Measurements from ENCODE around the gene FAM107B. TPM values are rescaled to one million over a fixed set of nuclear protein-coding genes. Genes with fewer than 3 reads are reported as not detected.

The FAM107B gene
- total and polyA plus RNA-seq, 2 of the 8 experiments (the other 6 are each of a cell fraction or from before 2014, with no cell fraction given), result 7.5 to 28.1 TPM

DNA sequence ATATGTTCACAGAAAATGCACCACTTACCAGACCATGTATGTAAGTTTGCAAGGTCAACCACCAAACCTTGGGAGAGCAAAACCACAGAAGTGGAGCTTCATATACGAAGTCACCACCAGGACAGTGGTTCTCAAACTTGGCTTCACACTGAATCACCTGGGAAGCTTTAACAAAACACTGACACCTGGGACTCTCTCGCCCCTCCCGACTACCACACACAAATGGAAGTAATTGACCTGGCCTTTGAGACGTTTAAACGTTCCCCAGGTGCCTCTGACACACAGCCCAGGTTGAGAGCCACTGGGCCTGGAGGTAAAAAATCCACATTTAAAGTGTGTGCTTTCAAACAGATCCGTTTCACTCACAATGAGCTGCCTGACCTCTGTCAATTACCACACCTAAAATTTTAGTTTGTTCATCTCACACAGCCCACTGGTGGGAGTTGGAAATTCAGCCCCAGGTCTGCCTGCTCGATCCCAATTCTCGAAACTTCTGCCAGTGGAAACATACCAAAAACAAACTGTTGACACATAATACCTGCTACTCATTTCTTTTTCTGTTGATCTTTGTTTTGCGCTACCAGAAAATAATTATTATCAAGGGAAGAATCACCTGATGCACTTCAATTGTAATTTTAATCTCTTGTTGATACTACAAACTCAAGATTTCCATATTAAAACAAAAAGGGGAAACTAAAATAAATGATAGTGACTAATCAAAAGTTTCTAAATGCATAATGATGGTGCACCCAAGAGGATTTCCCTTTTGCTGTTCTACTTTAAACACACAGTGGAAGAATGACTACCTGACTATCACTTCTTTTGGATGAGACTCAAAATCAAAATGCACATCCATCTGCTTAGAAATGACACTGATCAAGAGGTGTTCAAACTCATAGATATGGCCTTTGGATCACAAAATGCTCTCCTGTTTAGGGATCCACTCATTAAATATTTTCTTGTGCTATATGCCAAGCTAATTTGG, 36.6 kb upstream of the FAM107B start:
- ChIA-PET CTCF (ENCODE audit: partially characterized antibody) (interaction anchor here (0.7 to 2.4 kb wide), 2 partner anchors 12 to 274 kb away, joined by 3 to 6 read pairs; no protein-coding TSS in a partner anchor), POLR2A (ENCODE audit: partially characterized antibody) (interaction anchor here (0.6 to 1.0 kb wide), 3 partner anchors 29 to 160 kb away, joined by 3 to 5 read pairs (median 3); no protein-coding TSS in a partner anchor)
- Histone ChIP-seq H4K8ac (ENCODE audit: extremely low read depth, insufficient read depth, low read length) (no peak overlapping the region), H3K4me1 (replicated peaks in 1 of 4; ENCODE audit: control insufficient read depth in 3 of 4, insufficient read depth in 4 of 4, low read length in 3 of 4) (0 out of 7 replicates have a peak, but pooled peaks cover 0 to 2% (median 0%) of the 10 kb centered on the region in 4 experiments), H2AK5ac (ENCODE audit: low read depth, low read length) (no peak overlapping the region), H2BK120ac (replicated peaks; ENCODE audit: low read depth, low read length) (no peak overlapping the region), H2BK20ac (ENCODE audit: low read length) (no peak overlapping the region), H3K18ac (ENCODE audit: extremely low read depth, low read length) (no peak overlapping the region), H3K79me2 (ENCODE audit: control insufficient read depth in 1 of 2, insufficient read depth in 2 of 2, low read length in 2 of 2) (no peaks in the 10 kb centered on the region), H3K9me3 (ENCODE audit: insufficient read depth in 2 of 2, low read depth in 1 of 2, low read length in 1 of 2) (no peaks in the 10 kb centered on the region), H2BK5ac (ENCODE audit: low read depth, low read length) (no peak overlapping the region), H3K9ac (replicated peaks in 1 of 4; ENCODE audit: extremely low read depth in 1 of 4, low read depth in 3 of 4, low read length in 3 of 4) (no peak overlapping the region), H3K79me1 (ENCODE audit: low read depth, low read length) (no peaks in the 10 kb centered on the region), H2BK12ac (ENCODE audit: low read depth, low read length) (no peak overlapping the region), H3K4me3 (ENCODE audit: extremely low read depth in 1 of 4, insufficient read depth in 2 of 4, low read depth in 3 of 4, low read length in 4 of 4) (no peak overlapping the region), H3K36me3 (ENCODE audit: control insufficient read depth in 2 of 4, insufficient read depth in 4 of 4, low read length in 3 of 4) (no peaks in the 10 kb centered on the region), H3K23ac (ENCODE audit: insufficient read length) (no peak overlapping the region), H2AFZ (ENCODE audit: low read length) (0 out of 2 replicates have a peak overlapping the region, but pooled peaks have one; percentile 5), H3K23me2 (ENCODE audit: low read depth, low read length) (no peaks in the 10 kb centered on the region), H3K4ac (replicated peaks; ENCODE audit: insufficient read length, low read depth, low read length) (peak overlapping the region; percentile 38), H3K4me2 (ENCODE audit: insufficient read depth in 1 of 2, low read depth in 2 of 2, low read length in 2 of 2) (no peak overlapping the region; a peak in 1 of 4 replicates), H4K5ac (ENCODE audit: insufficient read length, low read depth, low read length) (no peak overlapping the region), H3K14ac (ENCODE audit: insufficient read length) (no peak overlapping the region), H2BK15ac (ENCODE audit: low read length) (no peak overlapping the region), H3K56ac (replicated peaks; ENCODE audit: insufficient read length, low read depth, low read length) (no peak overlapping the region), H3K27ac (ENCODE audit: low read depth, low read length) (no peak overlapping the region), H4K20me1 (replicated peaks in 1 of 2; ENCODE audit: control insufficient read depth in 1 of 2, insufficient read depth in 2 of 2, low read length in 2 of 2) (no peaks in the 10 kb centered on the region), H4K91ac (replicated peaks; ENCODE audit: insufficient read length, low read length) (no peak overlapping the region), H3K27me3 (replicated peaks in 1 of 4; ENCODE audit: control insufficient read depth in 3 of 4, extremely low read depth in 1 of 4, insufficient read depth in 3 of 4, low read length in 3 of 4) (no peaks in the 10 kb centered on the region; a peak in 1 of 7 replicates)
- FAIRE-seq, result no peak
- no peak for DNase-seq (ENCODE audit: low read depth in 1 of 2, low spot score in 2 of 2)
- WGBS, 2 experiments (ENCODE audit: extremely low coverage in 1 of 2, insufficient coverage in 1 of 2, insufficient read length in 1 of 2, insufficient replicate concordance in 2 of 2, low coverage in 1 of 2, low lambda C conversion rate in 2 of 2, missing lambda C conversion rate in 1 of 2), result 74% methylated on average over 9 of the region's 9 CpGs; no CpG with 5 or more reads in 1 of the 2 experiments
- TF ChIP-seq SP2 (IDR thresholded peaks at IDR 0.05; ENCODE audit: low read length), result no peak
- TF ChIP-seq, protein P1, sequence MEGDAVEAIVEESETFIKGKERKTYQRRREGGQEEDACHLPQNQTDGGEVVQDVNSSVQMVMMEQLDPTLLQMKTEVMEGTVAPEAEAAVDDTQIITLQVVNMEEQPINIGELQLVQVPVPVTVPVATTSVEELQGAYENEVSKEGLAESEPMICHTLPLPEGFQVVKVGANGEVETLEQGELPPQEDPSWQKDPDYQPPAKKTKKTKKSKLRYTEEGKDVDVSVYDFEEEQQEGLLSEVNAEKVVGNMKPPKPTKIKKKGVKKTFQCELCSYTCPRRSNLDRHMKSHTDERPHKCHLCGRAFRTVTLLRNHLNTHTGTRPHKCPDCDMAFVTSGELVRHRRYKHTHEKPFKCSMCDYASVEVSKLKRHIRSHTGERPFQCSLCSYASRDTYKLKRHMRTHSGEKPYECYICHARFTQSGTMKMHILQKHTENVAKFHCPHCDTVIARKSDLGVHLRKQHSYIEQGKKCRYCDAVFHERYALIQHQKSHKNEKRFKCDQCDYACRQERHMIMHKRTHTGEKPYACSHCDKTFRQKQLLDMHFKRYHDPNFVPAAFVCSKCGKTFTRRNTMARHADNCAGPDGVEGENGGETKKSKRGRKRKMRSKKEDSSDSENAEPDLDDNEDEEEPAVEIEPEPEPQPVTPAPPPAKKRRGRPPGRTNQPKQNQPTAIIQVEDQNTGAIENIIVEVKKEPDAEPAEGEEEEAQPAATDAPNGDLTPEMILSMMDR (IDR thresholded peaks at IDR 0.05; ENCODE audit: control extremely low read depth in 1 of 3, insufficient read depth in 1 of 3, low read depth in 1 of 3, low read length in 3 of 3), result no peak

Data from H1 (cell line).